ENCODE results near the gene RAB44. TPM values are rescaled to one million over a fixed set of nuclear protein-coding genes. Genes with fewer than 3 reads are reported as not detected.
A peak's percentile ranks its signal among the peaks of the same experiment; 100 is the strongest.
"Not testable (repeated sequence)": the region's sequence is repeated elsewhere in the genome, so short reads cannot be mapped to it uniquely, and the experiment has no call there.

The RAB44 gene, protein sequence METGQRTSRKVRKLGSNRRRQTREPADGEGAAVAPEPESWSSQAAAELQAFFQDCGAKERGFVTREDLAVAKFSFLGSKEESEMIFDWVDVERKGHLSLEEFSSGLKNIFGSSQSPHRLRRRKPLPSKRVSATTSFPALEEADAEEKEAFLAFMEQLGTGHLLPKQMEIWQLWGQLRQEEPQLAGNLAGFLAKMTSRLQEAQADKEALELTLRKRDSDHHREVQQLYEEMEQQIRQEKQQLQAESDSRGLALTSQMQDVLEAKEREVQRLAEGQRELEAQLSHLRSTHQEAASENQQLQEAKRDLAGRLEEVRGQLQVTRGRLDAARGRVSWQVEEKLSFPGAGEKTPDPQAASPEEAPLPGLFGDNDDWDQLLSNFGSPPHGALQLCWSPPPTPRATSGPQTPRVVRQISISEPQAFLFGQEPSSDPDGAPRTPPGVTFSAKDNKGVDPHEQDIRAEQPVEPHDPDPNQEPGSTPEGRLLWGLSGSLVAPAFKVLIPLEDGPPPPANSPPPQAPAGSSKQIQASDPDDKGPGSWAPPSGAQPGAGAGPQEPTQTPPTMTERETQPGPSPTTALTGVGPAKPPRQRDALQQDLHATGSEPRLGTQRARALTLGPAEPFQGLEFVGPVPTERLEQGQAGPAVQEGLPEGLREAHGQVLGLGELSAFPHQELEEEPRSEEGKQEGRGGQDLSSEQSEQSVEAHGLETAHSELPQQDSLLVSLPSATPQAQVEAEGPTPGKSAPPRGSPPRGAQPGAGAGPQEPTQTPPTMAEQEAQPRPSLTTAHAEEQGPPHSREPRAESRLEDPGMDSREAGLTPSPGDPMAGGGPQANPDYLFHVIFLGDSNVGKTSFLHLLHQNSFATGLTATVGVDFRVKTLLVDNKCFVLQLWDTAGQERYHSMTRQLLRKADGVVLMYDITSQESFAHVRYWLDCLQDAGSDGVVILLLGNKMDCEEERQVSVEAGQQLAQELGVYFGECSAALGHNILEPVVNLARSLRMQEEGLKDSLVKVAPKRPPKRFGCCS
- total RNA-seq: 0.05 and 0.10 TPM in 2 replicates

DNA sequence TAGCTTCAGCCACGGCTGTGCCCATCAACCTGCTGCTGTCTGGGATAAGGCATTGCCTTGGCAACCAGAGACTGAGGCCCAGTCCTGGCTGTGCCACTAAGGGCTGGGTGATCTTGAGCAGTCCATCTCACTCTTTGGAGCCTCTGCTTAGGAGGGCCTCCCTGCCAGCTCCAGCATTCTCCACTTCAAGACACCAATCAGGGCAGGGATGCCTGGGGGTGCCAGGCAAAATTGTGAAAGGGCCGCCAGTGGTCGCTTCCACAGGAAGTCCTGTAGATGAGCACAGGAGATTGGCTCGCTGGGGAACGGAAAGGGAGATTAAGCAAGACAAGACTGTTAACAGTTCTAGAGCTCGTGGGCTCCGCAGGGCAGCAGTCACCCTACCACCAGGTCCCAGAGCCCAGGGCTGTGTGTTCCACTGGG, at the start of gene RAB44:
TSS of gene RAB44 (plus strand) at position 346 of the 423 bp plus-strand sequence. CDS start 6,410 bp downstream, outside the sequence.
- no peak for DNase-seq (ENCODE audit: low spot score)
- no peaks in the 10 kb centered on the region for H3K9me3 Mint-ChIP-seq
- H3K27ac Mint-ChIP-seq: peak within 1 kb of the TSS; percentile 63
- H3K36me3 Mint-ChIP-seq (ENCODE audit: low read depth): no peaks in the 10 kb centered on the region
- H3K27me3 Mint-ChIP-seq (ENCODE audit: insufficient read depth): no peaks in the 10 kb centered on the region
- no peak within 1 kb of the TSS for H3K4me3 Mint-ChIP-seq
- intact Hi-C loops (cut with micrococcal nuclease): loop anchor here (2.0 to 10.0 kb wide), 3 partner anchors 29 to 673 kb away; partner anchors contain the start of genes MAPK14, PPIL1 and SLC26A8
- H3K4me1 Mint-ChIP-seq (ENCODE audit: low read depth): peaks cover 52% of the 10 kb centered on the region

DNA sequence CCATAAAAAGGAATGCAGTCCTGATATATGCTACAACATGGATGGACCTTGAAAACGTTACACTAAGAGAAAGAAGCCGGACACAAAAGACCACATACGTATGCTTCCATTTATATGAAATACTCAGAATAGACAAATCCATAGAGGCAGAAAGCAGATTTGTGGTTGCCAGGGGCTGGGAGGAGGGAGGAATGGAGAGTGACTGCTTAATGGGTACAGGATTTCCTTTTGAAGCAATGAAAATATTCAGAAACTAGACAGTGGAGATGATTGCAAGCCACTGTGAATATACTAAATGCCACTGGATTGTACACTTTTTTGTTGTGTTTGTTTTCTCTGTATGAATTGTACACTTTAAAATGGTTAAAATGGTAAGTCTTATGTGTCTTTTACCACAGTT, 48.5 kb upstream of the RAB44 start:
- Mint-ChIP-seq H3K27me3 (ENCODE audit: insufficient read depth) (peaks cover 34% of the 10 kb centered on the region), H3K4me1 (ENCODE audit: low read depth) (no peaks in the 10 kb centered on the region), H3K36me3 (ENCODE audit: low read depth) (no peaks in the 10 kb centered on the region), H3K4me3 (no peak overlapping the region), H3K27ac (no peak overlapping the region), H3K9me3 (no peaks in the 10 kb centered on the region)
- DNase-seq (ENCODE audit: low spot score): no peak
- intact Hi-C loops (cut with micrococcal nuclease): no loop called here

DNA sequence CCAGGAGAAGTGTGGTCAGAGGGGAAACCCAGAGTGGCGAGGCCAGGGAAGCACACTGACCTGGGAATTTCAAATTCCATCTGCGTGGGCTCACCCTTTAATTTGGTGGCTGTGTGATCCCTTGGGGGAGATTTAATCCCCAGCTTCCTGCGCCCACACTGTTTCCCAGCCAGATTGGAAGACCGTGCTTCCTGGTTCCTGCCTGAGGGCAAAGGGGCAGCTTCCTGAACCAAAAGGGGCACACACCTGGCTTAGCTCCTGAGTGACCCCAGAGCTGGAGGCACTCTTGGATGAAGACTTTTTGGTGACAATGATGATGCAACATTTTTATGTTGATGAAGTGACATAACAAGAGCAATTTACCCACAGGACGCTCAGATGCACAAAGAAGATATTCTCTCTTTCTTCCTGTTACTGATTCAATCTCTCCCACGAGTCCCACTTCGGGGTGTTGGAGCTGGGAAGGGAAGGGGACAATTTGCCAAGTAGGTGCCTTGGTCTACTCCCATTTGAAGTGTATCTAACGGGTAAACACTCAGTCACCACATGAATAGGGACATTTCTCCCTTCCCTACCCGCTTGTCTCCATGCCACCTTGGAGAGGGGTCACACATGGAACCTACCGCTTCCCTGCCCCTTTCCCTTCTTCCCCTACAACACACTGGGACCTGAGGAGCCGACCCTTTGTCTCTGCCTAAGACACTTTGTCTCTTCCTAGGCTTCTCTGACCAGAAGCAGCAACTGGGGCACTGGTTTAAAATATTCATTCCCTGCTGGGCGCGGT, 47.7 kb upstream of the RAB44 start:
- H3K9me3 Mint-ChIP-seq: no peaks in the 10 kb centered on the region
- H3K36me3 Mint-ChIP-seq (ENCODE audit: low read depth): no peaks in the 10 kb centered on the region
- H3K4me1 Mint-ChIP-seq (ENCODE audit: low read depth): peaks cover under 1% of the 10 kb centered on the region
- peaks cover 41% of the 10 kb centered on the region for H3K27me3 Mint-ChIP-seq (ENCODE audit: insufficient read depth)
- no peak for DNase-seq (ENCODE audit: low spot score)
- H3K27ac Mint-ChIP-seq: no peak overlapping the region
- intact Hi-C loops (cut with micrococcal nuclease): no loop called here
- H3K4me3 Mint-ChIP-seq: no peak overlapping the region

DNA sequence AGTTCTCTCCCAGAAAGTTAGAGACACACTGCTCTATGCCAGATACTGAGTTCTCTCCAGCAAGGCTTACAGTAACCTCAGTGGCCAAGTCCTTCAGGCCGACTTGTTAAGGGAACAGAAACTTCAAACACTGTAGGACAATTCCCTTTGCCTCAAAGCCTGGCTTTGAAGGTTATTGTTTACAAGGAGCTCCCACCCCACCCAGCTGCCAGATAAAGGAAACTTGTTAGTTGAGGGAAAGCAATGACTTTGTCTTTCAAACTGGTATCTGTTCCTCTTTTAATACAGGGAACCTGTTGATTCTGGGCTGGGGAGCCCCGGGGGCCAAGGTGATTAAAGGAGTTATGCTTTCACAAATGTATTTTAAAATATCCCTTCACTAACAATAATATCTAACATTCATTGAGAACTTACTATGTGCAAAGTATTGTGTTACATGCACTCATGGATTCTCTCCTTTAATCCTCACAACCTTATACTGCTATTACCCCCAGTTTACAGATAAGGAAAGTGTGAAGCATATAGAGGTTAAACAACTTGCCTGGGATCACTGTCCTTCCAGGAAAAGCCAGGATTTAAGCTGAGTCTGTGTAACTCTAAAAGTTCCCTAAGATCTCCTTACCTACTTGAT, 46.7 kb upstream of the RAB44 start:
- DNase-seq (ENCODE audit: low spot score): no peak
- Mint-ChIP-seq H3K9me3 (no peaks in the 10 kb centered on the region), H3K27ac (no peak overlapping the region), H3K4me3 (no peak overlapping the region), H3K4me1 (ENCODE audit: low read depth) (peaks cover 7% of the 10 kb centered on the region), H3K27me3 (ENCODE audit: insufficient read depth) (peaks cover 46% of the 10 kb centered on the region), H3K36me3 (ENCODE audit: low read depth) (no peaks in the 10 kb centered on the region)
- intact Hi-C loops (cut with micrococcal nuclease): no loop called here

DNA sequence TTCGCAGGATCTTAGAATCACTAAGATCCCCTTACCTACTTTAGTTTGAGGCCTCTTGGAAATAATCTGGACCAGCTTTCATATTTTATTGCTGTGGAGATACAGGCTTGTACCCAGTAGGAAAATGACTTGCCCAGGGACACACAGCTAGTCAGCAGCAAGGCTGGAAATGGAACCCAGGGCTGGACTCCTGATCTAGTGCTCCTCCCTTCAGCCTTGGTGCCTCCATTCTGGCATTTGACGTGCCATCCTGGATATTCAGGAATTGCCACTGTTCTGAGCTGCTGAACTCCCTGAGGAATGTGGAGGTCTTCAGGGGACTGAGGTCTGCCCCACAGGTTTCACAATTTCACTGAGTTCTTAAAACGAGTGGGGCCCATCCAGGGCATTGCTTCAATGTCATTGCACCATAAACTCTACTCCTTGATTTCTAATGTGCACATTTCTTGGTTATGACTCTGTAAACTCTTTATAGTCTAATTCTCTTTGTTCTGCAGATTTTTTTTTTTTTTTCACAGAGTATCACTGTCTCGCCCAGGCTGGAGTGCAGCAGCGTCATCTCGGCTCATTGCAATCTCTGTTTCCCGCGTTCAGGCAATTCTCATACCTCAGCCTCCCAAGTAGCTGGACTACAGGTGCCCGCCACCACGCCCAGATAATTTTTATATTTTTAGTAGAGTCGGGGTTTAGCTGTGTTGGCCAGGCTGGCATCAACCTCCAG, 45.8 kb upstream of the RAB44 start:
- Mint-ChIP-seq H3K4me3 (no peak overlapping the region), H3K4me1 (ENCODE audit: low read depth) (peaks cover 7% of the 10 kb centered on the region), H3K9me3 (no peaks in the 10 kb centered on the region), H3K27ac (no peak overlapping the region), H3K27me3 (ENCODE audit: insufficient read depth) (peaks cover 43% of the 10 kb centered on the region), H3K36me3 (ENCODE audit: low read depth) (no peaks in the 10 kb centered on the region)
- DNase-seq (ENCODE audit: low spot score): no peak
- intact Hi-C loops (cut with micrococcal nuclease): no loop called here

DNA sequence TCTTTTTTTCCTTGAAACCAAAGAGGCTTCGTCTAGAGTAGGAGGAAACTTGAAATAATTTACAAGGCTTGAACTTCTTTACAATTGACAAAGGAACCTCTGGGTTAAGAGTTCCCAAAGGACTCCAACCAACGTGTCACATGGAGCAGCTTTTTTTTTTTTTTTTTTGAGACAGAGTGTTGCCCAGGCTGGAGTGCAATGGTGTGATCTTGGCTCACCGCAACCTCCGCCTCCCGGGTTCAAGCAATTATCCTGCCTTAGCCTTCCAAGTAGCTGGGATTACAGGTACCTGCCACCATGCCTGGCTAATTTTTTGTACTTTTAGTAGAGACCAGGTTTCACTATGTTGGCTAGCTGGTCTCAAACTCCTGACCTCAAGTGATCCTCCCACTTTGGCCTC, 43.2 kb upstream of the RAB44 start:
- H3K4me1 Mint-ChIP-seq (ENCODE audit: low read depth); intact Hi-C loops (cut with micrococcal nuclease); DNase-seq (ENCODE audit: low spot score); H3K4me3 Mint-ChIP-seq; H3K36me3 Mint-ChIP-seq (ENCODE audit: low read depth); H3K27ac Mint-ChIP-seq; H3K9me3 Mint-ChIP-seq: not testable (repeated sequence)
- H3K27me3 Mint-ChIP-seq (ENCODE audit: insufficient read depth): peaks cover 50% of the 10 kb centered on the region

DNA sequence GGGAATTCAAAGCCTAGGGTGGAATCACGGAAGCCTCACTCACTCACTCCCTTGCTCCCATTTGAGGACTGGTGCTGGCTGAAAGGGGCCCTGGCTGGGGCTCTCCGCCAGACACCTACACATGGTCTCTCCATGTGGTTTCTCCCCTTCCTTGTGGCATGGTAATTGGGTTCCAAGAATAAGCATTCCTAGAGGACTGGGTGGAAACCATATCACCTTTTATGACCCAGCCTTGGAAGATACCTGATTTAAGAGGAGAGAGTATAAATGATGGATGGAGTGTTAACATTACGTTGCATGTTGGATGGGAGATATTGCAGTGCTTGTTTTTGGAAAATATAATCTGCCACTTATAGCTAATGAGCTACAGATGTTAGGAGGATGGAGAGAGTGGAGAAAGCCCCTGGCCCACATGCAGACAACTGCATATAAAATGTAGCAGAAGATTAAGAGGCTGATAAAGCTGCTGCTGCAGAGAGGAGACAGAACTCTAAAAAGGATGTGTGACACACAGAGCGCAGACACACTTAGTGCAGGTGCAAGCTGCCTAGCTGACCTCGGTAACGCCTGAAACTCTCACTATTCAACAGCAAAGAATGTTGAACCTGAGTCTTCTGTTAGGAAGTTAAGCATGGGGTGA, 42.4 kb upstream of the RAB44 start:
- DNase-seq (ENCODE audit: low spot score): no peak
- Mint-ChIP-seq H3K27me3 (ENCODE audit: insufficient read depth) (peaks cover 52% of the 10 kb centered on the region), H3K9me3 (no peaks in the 10 kb centered on the region), H3K4me1 (ENCODE audit: low read depth) (peaks cover 7% of the 10 kb centered on the region), H3K4me3 (no peak overlapping the region), H3K36me3 (ENCODE audit: low read depth) (no peaks in the 10 kb centered on the region), H3K27ac (no peak overlapping the region)
- intact Hi-C loops (cut with micrococcal nuclease): no loop called here

DNA sequence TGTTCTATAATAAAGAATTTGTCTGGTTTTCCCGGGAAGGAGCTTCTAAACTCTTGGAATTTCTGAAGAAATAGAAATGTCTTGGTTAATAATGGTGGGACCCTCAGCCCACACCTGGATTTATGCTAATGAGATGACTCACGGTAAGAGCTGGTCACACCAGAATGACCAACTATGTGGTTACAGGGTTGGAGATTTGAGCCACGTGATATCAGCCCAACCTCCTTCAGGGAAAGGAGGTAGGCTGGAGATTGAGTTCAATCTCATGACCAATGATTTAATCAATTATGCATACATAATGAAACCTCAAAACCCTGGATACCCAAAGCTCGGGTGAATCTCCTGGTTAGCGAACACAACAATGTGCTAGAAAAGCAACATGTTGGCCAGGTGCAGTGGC, 41.2 kb upstream of the RAB44 start:
- no peaks in the 10 kb centered on the region for H3K9me3 Mint-ChIP-seq
- H3K4me1 Mint-ChIP-seq (ENCODE audit: low read depth): peaks cover 7% of the 10 kb centered on the region
- H3K27ac Mint-ChIP-seq: no peak overlapping the region
- DNase-seq (ENCODE audit: low spot score): no peak
- no peak overlapping the region for H3K4me3 Mint-ChIP-seq
- intact Hi-C loops (cut with micrococcal nuclease): no loop called here
- H3K36me3 Mint-ChIP-seq (ENCODE audit: low read depth): no peaks in the 10 kb centered on the region
- peaks cover 52% of the 10 kb centered on the region for H3K27me3 Mint-ChIP-seq (ENCODE audit: insufficient read depth)

DNA sequence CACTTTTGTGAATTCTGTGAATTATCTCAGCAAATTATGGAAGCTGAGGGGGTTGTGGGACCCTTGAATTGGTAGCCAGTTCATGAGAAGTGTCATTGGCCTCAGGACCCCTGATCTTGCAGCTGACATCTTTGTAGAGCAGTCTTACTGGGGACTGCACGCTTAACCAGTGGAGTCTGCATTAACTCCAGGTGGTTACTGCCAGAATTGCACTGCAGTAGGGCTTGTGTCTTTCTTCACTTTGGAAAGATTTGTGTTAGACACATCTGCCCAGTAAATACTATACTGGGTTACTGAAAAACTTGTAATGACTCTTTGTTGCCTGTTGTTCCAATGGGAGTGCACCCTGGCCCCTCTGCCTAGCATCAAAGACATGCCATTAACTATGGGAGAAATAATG, 40.4 kb upstream of the RAB44 start:
- H3K4me3 Mint-ChIP-seq: no peak overlapping the region
- peaks cover 52% of the 10 kb centered on the region for H3K27me3 Mint-ChIP-seq (ENCODE audit: insufficient read depth)

DNA sequence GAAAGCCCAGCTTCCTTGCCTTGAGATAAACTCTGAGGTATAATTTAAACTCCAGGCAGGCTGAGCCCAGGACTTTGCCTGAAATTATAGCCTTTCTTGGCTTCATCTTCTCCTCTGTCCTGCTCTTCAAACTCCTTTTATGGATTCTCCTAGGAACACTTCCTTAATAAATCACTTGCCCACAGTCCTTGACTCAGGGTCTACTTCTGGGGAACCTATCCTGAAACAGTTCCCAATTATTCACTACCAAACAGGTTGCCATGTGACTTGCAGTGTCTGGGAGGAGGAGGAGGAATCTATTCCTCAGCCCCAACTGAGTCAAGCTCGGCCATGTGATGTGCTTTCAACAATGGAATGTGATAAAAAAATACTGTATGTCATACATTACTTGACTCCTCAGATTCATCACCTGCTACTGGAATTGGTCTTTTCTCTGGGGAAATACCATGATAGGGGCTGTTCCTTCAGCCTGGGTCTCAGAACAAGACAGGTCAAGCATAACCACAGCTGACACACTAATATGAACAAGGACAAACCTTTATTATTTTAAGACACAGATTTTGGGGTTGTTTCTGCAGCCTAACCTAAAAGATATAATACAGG, 39.6 kb upstream of the RAB44 start:
- DNase-seq (ENCODE audit: low spot score): no peak
- intact Hi-C loops (cut with micrococcal nuclease): no loop called here
- no peak overlapping the region for H3K4me3 Mint-ChIP-seq
- peaks cover 7% of the 10 kb centered on the region for H3K4me1 Mint-ChIP-seq (ENCODE audit: low read depth)
- no peak overlapping the region for H3K27ac Mint-ChIP-seq
- H3K27me3 Mint-ChIP-seq (ENCODE audit: insufficient read depth): peaks cover 50% of the 10 kb centered on the region
- no peaks in the 10 kb centered on the region for H3K36me3 Mint-ChIP-seq (ENCODE audit: low read depth)
- H3K9me3 Mint-ChIP-seq: no peaks in the 10 kb centered on the region

More for the DNA sequence above, 40.4 kb upstream of the RAB44 start:
- intact Hi-C loops (cut with micrococcal nuclease): no loop called here
- Mint-ChIP-seq H3K27ac (no peak overlapping the region), H3K36me3 (ENCODE audit: low read depth) (no peaks in the 10 kb centered on the region), H3K9me3 (no peaks in the 10 kb centered on the region), H3K4me1 (ENCODE audit: low read depth) (peaks cover 7% of the 10 kb centered on the region)
- DNase-seq (ENCODE audit: low spot score): no peak

DNA sequence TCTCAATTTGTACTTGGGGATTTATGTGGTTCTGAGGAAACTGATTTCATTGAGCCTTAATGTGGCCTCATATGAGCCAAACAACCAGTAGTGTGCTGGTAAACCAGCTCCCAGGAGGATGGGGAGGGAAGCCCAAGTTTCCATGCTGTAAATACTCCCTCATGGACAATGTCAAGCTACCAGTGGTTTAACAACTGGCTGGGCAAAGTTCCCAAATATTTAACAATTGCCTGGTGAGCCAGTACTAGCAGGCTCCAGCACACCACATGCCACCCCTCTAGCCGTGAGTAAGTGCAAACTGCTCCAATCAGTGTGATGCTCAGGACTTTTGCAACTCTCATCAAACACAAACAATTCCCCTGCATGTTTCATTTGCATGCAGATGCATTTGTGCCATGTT, 38.4 kb upstream of the RAB44 start:
- intact Hi-C loops (cut with micrococcal nuclease): no loop called here
- DNase-seq (ENCODE audit: low spot score): no peak
- no peaks in the 10 kb centered on the region for H3K9me3 Mint-ChIP-seq
- H3K36me3 Mint-ChIP-seq (ENCODE audit: low read depth): no peaks in the 10 kb centered on the region
- H3K27me3 Mint-ChIP-seq (ENCODE audit: insufficient read depth): peaks cover 46% of the 10 kb centered on the region
- peaks cover 11% of the 10 kb centered on the region for H3K4me1 Mint-ChIP-seq (ENCODE audit: low read depth)
- H3K4me3 Mint-ChIP-seq: no peak overlapping the region
- H3K27ac Mint-ChIP-seq: no peak overlapping the region

All from activated T-helper 1 cell treated with anti-CD3 and anti-CD28 coated beads, Interleukin-12 subunit alpha, Interleukin-12 subunit beta, Interleukin-2, Interleukin-4 antibody, amounts not matched to agents 30 ng/mL and 10 ng/mL and 1 ng/mL, durations not matched to agents 14 hours and 24 hours and 36 hours (primary cell).